ENCODE data around the gene MALL.
A peak's percentile ranks its signal among the peaks of the same experiment; 100 is the strongest.
"Not testable (repeated sequence)": the region's sequence is repeated elsewhere in the genome, so short reads cannot be mapped to it uniquely, and the experiment has no call there.

Gene MALL

DNA sequence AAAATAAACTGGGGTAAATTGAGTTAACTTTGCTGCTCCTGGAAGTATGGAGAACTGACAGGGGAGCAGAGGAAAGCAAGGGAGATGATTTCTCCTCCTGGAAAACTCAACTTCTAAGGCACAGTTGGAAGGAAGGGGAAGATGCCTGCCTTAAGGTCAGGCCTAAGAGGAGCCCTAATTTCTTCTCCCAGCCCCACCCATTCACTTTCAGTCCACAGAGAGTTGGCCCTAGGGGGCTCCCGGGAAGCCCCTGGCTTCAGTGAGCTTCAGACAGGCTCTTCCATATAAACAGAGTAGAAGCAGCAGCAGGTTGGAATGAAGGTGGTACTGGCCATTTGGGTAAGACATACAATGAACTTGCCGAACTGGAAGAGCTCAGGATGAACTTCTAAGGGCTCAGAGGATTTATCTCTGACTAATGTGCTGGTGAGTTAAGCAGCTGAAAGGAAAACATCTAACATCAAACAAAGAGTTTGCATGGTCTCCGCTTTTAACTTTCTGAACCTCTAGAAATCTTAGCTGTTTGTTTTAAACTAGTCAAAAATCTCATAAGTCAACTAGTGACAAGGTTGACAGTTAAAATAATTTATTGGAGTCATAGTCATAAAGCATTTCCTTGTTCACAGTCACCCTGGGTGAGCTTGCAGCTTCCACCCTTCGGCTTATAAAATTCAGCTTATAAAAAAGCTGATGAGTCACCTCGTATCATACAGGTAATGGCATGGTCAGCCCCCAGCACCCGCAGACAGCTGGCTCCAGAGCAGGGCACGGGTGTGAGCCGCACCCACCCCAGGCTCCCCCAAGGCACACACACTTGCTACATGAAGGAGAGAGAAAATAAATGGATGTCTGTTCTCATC, 9.8 kb downstream of the MALL start:
- H3K4me3 Mint-ChIP-seq: no peak overlapping the region
- no peak overlapping the region for H3K27ac Mint-ChIP-seq
- peaks cover 95% of the 10 kb centered on the region for H3K27me3 Mint-ChIP-seq
- no peak for DNase-seq
- peaks cover 37% of the 10 kb centered on the region for H3K4me1 Mint-ChIP-seq
- peak; percentile 35 for ATAC-seq
- H3K9me3 Mint-ChIP-seq: peaks cover 0 to 31% of the 10 kb centered on the region in 2 donors

DNA sequence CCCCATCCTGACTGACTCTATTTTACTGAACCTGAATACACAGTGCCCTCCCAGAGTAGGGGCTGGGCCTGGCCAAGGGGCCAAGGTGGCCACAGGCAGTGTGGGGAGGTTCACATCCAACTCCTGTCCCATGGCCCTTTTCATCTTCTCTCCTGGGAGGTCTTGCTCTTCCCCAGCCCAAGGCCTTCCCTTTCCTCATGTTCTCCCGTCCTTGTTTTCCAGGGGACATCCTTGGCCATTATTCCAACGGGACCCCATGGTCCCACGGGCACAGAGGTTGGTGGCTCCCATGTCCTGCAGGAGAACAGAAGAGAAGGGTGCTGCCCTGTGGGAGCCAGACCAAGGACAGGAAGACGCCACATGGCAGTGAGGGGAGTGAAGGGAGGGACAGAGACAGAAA, 10.4 kb downstream of the MALL start:
- Mint-ChIP-seq H3K9me3 (peaks cover 0 to 27% of the 10 kb centered on the region in 2 donors), H3K27ac (no peak overlapping the region), H3K4me1 (peaks cover 33% of the 10 kb centered on the region), H3K4me3 (no peak overlapping the region), H3K27me3 (peaks cover 89% of the 10 kb centered on the region)
- ATAC-seq: no peak
- no peak for DNase-seq

DNA sequence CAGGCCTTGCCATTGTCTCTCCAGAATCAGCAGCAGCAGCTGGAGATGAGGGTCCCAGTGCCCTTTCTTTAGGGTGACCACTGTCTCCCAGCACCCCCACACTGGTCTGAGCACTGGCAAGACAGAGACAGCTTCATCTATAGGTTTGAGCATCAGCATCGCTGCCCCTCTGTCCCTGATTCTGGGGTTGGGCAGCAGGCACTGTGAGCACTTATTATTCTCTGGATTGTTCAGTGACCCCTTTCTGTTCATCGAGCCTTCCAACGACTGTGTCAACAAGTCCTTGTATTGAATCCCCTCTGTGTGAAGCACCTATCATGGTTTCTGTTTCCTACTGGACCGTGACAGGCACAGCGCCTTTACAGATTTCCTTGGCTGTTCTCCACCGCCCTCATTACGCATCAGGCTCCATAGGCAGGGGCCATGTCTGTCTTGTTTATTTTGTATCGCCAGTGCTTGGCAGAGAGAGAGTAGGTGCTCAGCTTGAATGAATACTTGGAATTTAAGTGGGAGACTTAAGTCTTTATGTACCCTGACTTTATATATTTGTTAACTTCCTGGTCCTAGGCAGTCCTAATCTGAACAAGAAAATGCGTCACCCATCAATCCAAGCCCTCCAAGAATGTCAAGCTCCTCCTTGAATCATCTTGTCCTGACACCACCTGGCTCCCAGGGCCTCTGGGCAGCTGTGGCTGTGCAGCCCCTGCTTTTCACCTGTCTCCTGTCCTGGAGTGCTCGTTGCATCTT, 11.4 kb downstream of the MALL start:
- H3K4me3 Mint-ChIP-seq: no peak overlapping the region
- peaks cover 24% of the 10 kb centered on the region for H3K4me1 Mint-ChIP-seq
- ATAC-seq (no peak), DNase-seq (no peak)
- H3K9me3 Mint-ChIP-seq: peaks cover 0 to 21% of the 10 kb centered on the region in 2 donors
- H3K27ac Mint-ChIP-seq: peak overlapping the region; percentile 24 to 30
- peaks cover 80% of the 10 kb centered on the region for H3K27me3 Mint-ChIP-seq

DNA sequence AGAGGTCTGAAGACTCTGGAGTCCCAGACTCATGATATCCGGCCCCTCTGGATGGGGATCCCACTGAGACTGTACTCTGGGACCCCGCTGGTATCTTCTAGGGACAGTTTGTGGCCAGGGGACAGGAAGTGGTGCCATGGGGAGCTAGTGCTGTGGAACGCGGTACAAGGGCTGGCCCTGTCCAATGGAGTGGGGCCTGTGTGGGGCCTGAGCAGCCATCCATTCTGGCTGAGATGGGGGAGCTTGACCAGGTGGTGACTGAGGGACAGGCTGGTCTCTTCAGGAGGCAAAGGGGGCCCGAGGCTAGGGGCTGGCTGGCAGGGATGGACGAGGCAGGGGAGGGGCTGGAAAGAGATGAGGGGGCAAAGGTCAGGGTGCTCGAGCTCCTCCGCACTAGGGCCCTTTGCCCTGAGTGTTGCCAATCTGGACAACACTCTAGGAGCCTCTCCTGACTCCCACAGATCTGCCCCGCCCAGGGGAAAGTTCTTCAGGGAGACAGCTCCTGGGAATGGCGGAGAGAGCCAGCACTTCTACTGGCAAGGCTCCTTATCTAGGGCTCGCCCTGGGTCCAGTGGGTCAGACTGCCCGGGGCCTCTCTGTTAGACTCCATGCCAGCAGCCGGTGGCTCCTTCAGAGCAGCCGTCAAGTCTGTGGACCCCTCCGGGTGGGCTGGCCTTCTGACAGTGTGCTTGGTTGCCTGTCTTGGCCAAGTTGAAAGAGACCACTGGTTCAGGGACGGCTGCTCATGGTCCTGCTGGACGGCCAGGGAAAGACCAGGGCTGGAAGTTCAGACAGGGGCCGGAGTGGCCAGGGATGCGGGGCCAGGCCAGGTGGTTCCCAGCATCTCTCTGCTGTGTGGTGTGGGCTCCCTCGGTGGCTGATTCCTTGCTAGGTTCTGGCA, 12.3 kb downstream of the MALL start:
- Mint-ChIP-seq H3K27ac (peak overlapping the region in 1 of 2 donors; percentile 95), H3K27me3 (peaks cover 75% of the 10 kb centered on the region), H3K4me1 (peaks cover 18% of the 10 kb centered on the region), H3K9me3 (peaks cover 0 to 14% of the 10 kb centered on the region in 2 donors), H3K4me3 (no peak overlapping the region)
- ATAC-seq (no peak), DNase-seq (no peak)

DNA sequence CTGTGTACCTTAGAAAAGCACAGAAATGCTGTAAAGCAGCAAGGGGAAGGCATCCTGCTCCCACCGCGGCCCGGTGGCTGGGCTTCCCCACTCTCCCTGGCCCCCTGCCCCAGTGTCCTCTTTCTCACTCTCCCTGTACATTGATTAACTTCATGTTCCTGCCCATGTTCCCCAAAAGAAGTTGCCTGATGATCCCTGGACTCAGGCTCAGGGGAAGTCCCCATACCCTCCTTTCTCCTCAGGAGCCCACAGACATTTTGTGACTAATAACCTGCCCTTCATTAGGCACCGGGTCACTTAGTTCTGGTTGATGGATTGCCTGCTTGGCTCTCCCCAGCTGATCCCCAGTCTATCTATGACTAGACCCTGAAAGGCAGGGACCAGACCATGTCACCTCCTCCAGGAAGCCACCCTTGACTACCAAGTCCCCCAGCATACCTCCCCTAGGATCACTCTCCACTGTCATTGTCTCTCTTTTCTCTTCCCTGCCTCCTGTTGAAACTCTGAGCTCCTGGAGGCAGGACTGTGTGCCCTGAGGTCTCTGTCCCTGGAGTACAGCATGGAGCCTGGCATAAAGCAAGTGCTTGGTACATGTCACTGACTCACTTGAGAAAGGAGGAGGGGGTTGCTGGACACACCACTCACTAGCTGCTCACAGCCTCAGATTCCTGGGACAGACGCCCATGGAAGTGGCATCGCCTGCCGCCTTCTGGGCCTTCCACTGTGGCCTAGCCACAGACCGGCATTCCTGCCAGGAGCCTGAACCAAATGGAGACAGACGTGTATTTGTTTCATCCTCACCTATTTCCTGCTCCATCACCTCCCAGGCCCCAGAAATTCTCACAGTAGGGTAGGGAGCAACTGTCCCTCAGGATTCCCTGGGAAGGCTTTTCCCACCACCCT, 13.5 kb downstream of the MALL start:
- peak overlapping the region; percentile 2 to 95 for H3K27ac Mint-ChIP-seq
- H3K4me3 Mint-ChIP-seq: peak overlapping the region in 1 of 2 donors; percentile 19
- H3K27me3 Mint-ChIP-seq: peaks cover 73% of the 10 kb centered on the region
- peaks cover 0 to 3% of the 10 kb centered on the region in 2 donors for H3K9me3 Mint-ChIP-seq
- ATAC-seq (peak; percentile 26), DNase-seq (no peak)
- H3K4me1 Mint-ChIP-seq: peaks cover 18% of the 10 kb centered on the region

DNA sequence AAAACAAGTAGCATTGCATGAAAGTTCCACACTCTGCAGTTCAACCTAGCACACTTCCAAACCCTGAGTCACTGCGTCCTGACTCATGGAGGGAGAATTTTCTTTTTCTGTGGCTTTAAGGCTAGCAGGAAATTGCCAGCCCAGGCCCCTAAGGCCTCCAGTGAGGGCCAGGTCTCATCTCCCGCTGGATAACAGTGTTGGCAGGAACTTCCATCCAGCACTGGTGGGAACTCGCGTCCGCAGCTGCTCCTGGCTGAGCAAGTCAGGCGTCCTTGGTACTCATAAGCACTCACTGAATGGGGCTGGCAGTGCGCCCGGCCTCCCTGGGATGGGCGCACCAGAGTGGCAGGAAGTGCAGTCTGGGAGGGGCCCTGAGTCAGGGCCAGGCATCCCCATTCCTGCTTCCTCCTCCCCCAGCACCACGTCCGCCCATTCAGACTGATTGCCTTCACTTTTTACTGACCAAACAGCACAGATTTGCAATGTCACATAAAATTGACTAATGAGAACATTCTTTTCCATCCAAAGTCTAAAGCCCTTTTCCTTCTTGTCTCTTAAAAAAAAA, 14.3 kb downstream of the MALL start:
- Mint-ChIP-seq H3K4me1 (peaks cover 18% of the 10 kb centered on the region), H3K27ac (peak overlapping the region in 1 of 2 donors; percentile 87), H3K4me3 (no peak overlapping the region), H3K9me3 (no peaks in the 10 kb centered on the region), H3K27me3 (peaks cover 69% of the 10 kb centered on the region)
- ATAC-seq (peak; percentile 54), DNase-seq (no peak)

DNA sequence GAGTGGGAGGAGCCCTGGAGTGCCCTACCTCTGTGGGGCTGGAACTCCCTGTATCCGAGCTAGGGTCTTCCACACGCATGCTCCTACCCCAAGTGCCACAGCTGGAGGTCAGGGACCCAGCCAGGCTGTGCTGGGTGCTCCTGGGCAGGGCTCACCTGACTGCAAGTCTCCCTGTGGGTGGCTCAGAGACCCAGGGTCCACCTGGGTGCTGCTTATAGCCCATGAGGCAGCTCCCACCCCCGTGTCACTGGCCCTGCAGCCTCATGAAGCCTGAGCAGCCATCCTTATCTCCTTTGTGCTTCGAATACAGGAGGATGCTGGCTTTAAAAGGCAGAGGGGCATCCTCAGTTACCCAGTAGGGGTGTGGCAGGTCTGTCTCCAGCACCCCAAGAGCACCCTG, 14.7 kb downstream of the MALL start:
- H3K9me3 Mint-ChIP-seq, H3K27ac Mint-ChIP-seq, H3K4me3 Mint-ChIP-seq, DNase-seq: not testable (repeated sequence)
- peaks cover 64% of the 10 kb centered on the region for H3K27me3 Mint-ChIP-seq
- peak; percentile 19 for ATAC-seq
- peaks cover 18% of the 10 kb centered on the region for H3K4me1 Mint-ChIP-seq

DNA sequence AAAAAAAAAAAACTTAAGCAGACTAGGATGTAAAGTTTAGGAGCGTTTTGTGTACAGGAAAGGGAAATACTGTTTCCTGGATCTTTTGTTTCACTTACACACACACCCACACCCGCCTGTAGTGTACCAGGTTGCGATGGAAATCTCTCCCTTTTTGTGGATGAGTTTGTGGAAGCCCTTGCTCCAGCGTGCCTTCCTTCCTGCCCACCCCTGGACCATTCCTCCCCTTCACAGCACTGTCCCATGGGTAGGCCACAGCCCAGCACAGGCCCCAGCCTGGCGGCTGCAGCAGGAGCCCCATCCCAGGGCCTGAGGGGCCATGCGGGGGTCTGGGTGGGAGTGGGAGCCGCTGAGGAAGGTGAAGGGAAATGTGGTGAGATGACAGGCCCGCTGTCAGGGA, 15.1 kb downstream of the MALL start:
- H3K27me3 Mint-ChIP-seq: peaks cover 62% of the 10 kb centered on the region
- ATAC-seq (no peak), DNase-seq (no peak)
- peak overlapping the region; percentile 80 to 85 for H3K27ac Mint-ChIP-seq
- H3K4me3 Mint-ChIP-seq: no peak overlapping the region
- H3K9me3 Mint-ChIP-seq: no peaks in the 10 kb centered on the region
- peaks cover 18% of the 10 kb centered on the region for H3K4me1 Mint-ChIP-seq

DNA sequence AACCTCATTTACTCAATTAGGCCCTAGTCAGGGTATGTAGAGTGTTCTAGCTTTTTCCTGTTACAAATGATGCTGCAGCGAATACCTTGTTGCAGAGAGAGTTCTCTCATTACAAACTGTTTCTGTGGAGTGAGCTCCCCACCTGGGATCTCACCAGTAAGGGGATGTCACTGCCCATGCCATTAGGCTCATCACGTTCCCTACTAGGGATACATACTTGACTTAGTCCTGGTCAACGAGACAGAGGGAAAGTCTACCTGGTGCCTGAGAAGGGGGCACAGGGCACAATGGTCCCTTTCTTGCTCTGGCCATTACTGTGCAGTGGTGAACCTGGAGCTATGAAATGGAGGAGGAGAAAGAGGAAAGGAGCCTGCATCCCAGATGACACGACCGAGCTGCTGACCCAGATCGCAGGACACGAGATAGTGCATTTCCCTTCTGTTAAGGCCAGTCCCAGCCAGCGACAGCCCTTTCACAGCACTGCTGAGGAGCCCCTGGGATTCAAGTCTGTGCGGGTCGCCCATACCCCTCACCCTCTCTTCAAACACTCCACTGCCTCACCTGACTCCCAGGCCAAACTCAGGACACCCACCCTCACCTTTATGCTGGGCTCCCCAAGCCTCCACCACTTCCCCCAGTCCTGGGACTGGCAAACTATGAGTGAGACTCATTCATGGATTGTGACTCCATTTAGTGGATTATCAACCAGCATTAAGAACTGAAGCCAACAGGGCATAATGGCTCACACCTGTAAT, 16.0 kb downstream of the MALL start:
- DNase-seq (no peak), ATAC-seq (no peak)
- H3K27me3 Mint-ChIP-seq: peaks cover 53% of the 10 kb centered on the region
- no peak overlapping the region for H3K27ac Mint-ChIP-seq
- peaks cover 18% of the 10 kb centered on the region for H3K4me1 Mint-ChIP-seq
- H3K9me3 Mint-ChIP-seq: no peaks in the 10 kb centered on the region
- no peak overlapping the region for H3K4me3 Mint-ChIP-seq

DNA sequence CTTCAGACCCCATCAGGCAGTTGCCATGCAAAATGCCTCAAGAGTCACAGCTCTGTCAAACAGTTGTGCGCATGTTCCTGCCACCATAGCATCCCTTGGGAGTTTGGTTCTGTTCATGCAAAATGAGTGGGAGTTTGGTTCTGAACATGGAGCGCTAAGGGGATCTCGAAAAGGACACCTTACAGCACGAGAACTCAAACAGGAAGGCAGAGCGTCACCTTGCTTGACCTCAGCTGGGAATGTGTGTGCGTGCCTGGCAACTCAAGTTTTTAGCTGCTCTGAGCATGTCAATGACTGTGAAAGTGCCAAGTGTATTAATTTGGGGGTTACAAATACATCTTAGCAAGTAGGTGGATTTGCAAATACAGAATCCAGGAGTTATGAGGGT, 16.6 kb downstream of the MALL start:
- peaks cover 18% of the 10 kb centered on the region for H3K4me1 Mint-ChIP-seq
- H3K4me3 Mint-ChIP-seq: no peak overlapping the region
- ATAC-seq: no peak
- no peaks in the 10 kb centered on the region for H3K9me3 Mint-ChIP-seq
- no peak for DNase-seq
- no peak overlapping the region for H3K27ac Mint-ChIP-seq
- peaks cover 47% of the 10 kb centered on the region for H3K27me3 Mint-ChIP-seq

DNA sequence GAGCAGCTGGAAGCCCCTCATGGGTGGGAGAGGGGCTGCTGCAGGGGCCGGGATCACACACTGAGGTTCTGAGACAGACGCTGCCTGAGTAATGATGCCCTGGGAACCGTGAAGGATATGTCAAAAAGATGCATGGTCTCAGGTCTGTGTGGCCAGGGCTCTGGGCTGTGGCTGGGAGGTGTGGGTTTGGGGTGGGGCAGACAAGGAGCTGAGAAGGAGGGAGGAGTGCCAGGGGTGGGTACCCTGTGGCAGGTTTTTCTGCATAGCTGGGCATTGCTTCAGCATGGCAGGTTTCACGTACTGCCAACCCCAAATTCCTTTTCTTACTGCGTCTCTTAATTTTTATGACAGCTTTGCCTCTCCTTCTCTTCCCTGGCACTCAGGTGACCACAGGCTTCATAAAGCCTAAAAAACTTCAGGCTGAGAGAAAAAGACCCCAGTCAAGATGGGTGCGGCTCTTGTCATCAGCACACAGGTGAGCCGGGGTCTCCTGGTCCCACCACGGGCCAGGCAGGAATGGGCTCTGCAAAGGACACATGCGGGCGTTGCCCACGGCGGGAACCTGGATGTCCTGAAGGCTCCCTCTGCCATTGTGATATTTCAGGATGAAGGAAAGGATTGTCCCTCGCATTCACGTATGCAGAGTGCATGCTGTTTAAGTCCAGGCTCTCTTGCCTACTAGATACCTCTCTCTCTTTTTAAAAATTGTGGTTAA, 18.0 kb downstream of the MALL start:
- DNase-seq: no peak

DNA sequence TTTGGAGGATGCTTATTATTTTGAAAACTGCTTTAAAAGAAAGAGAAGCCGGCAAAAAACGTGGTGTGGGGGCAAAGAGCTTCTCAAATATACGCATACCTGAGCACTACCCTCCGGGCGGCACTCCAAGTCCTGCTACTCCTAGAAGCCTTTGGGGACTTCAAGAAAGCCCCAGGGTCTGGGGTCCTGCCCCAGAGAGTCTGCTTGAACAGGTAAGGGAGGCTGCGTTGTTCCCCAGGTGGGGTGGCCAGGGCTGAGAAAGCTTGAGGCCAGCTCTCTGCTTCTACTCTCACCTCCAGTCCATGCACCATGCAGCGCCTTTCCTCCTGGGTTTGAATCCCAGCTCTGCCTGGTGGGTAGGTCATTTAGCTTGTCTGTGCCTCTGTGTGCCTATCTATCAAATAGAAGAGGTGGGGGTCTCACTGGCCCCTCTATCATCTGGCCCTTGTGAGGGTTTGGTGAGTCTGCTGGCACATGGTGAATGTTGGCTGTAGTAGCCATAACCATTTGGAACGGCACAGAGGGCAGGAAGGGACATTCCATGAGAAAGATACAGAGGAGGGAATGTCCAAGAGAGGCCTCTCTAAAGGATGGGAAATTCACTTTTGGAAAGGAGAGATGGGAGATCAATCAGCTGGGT, 19.5 kb downstream of the MALL start:
- Mint-ChIP-seq H3K4me1 (peaks cover 3% of the 10 kb centered on the region), H3K27ac (no peak overlapping the region), H3K9me3 (no peaks in the 10 kb centered on the region), H3K4me3 (no peak overlapping the region), H3K27me3 (peaks cover 19% of the 10 kb centered on the region)
- ATAC-seq (no peak), DNase-seq (no peak)

More for the DNA sequence above, 18.0 kb downstream of the MALL start:
- Mint-ChIP-seq H3K27ac (no peak overlapping the region), H3K4me3 (no peak overlapping the region), H3K9me3 (no peaks in the 10 kb centered on the region), H3K4me1 (peaks cover 18% of the 10 kb centered on the region), H3K27me3 (peaks cover 35% of the 10 kb centered on the region)
- ATAC-seq: no peak
